ENCODE measurements around the gene IGSF6.
"Not testable (repeated sequence)": the region's sequence is repeated elsewhere in the genome, so short reads cannot be mapped to it uniquely, and the experiment has no call there.

DNA sequence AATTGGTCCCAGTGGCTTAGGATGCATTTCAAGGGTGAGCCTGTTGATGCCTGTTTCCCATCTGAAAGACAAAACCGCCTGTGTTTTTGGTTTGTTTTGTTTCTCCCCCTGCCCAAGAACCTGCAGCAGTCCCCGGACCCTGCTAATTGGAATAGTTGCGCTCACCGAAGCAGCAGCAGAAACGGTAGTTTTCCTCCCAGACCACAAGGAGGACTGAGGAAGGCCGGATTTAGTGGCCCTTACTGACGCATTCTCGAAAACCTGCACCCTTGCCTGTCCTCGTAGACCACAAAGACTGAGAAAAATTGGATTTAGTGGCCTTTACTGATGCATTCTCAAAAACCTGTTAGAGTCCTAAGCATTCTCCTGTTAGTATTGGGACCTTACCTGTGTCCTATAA, 16.7 kb downstream of the IGSF6 start:
- not testable (repeated sequence) for TF ChIP-seq CTCF (IDR thresholded peaks at IDR 0.05); EZH2 (IDR thresholded peaks at IDR 0.05; ENCODE audit: borderline replicate concordance, insufficient read depth, low read depth, low read length, poor library complexity, severe bottlenecking)

Measured in B cell (primary cell).